Posterior vena cava (tissue), 2 donors: Measurements from ENCODE around the gene SDHAF4. TPM values are rescaled to one million over a fixed set of nuclear protein-coding genes. Genes with fewer than 3 reads are reported as not detected.
"Not testable (repeated sequence)": the region's sequence is repeated elsewhere in the genome, so short reads cannot be mapped to it uniquely, and the experiment has no call there.

Experiments
- DNase-seq: peaks from one replicate; pipeline ENCODE4 v3.0.0-alpha.2; 2020; ENCODE audit warnings: low spot score
- intact Hi-C, 2 donors: fragments of 100-400 bp; cut with DNase I; formaldehyde crosslinking; loops; one replicate each; pipeline versions ENCODE4 v1.14.1 to v1.14.2; 2022 to 2023
- total RNA-seq, 2 donors: library from RNA; stranded (reverse); fragmentation: NEBNext Ultra II Directional; extraction: Animal tissue kit (Norgen Biotek cat#: 25700); gene quantifications; one replicate each; pipeline ENCODE4 v1.2.1, GENCODE V29; 2021
- donor health status: DM: yes; HTN: yes; CAD: no.
- donor health status: DM: yes; HTN: yes; CAD: no.

The SDHAF4 gene
- total RNA-seq, 2 donors from 2014 or later, result 8.9 to 10.1 TPM

GRCh38 chr6:70575899-70576495, 9.3 kb downstream of the SDHAF4 start:
- no peak for DNase-seq
- intact Hi-C loops, result loop anchor here in 1 of 2 donors (2.0 kb wide), 1 partner anchor 73 kb away; no protein-coding TSS in a partner anchor

GRCh38 chr6:70586114-70586513, 19.4 kb downstream of the SDHAF4 start:
- no peak for DNase-seq
- intact Hi-C loops, result loop anchor here in 1 of 2 donors (10.0 kb wide), 1 partner anchor 579 kb away; no protein-coding TSS in a partner anchor

GRCh38 chr6:70590400-70590799, 23.7 kb downstream of the SDHAF4 start:
- intact Hi-C loops, result no loop called here
- DNase-seq, result no peak

- intact Hi-C loops, result no loop called here
- no peak for DNase-seq
These were observed 25.8 kb downstream of the SDHAF4 start for GRCh38 chr6:70592391-70593117.

GRCh38 chr6:70593118-70593486, 26.4 kb downstream of the SDHAF4 start:
- intact Hi-C loops, result no loop called here

GRCh38 chr6:70599187-70599586, 32.5 kb downstream of the SDHAF4 start:
- intact Hi-C loops, result no loop called here
- DNase-seq, result no peak

More at GRCh38 chr6:70593118-70593486, 26.4 kb downstream of the SDHAF4 start:
- DNase-seq, result no peak

GRCh38 chr6:70601014-70601413, 34.3 kb downstream of the SDHAF4 start:
- DNase-seq, result no peak
- intact Hi-C loops, result no loop called here

GRCh38 chr6:70604254-70604653, 37.5 kb downstream of the SDHAF4 start:
- intact Hi-C loops, result no loop called here

GRCh38 chr6:70607371-70607770, 40.6 kb downstream of the SDHAF4 start:
- DNase-seq, intact Hi-C loops: not testable (repeated sequence)

More at GRCh38 chr6:70604254-70604653, 37.5 kb downstream of the SDHAF4 start:
- DNase-seq, result no peak

- intact Hi-C loops, DNase-seq: not testable (repeated sequence)
These were observed 42.5 kb downstream of the SDHAF4 start for GRCh38 chr6:70609181-70609580.

GRCh38 chr6:70616728-70617260, 50.1 kb downstream of the SDHAF4 start:
- no peak for DNase-seq
- intact Hi-C loops, result no loop called here

- intact Hi-C loops, result no loop called here
- no peak for DNase-seq
These were observed 54.0 kb downstream of the SDHAF4 start for GRCh38 chr6:70620746-70621145.

GRCh38 chr6:70622461-70622860, 55.7 kb downstream of the SDHAF4 start:
- no peak for DNase-seq
- intact Hi-C loops, result no loop called here

- intact Hi-C loops, result loop anchor here in 1 of 2 donors (2.0 kb wide), 1 partner anchor 47 kb away; no protein-coding TSS in a partner anchor
- no peak for DNase-seq
These were observed 58.7 kb downstream of the SDHAF4 start for GRCh38 chr6:70625436-70625835.

GRCh38 chr6:70627500-70628254, 60.9 kb downstream of the SDHAF4 start:
- no peak for DNase-seq
- intact Hi-C loops, result no loop called here

- intact Hi-C loops, result no loop called here
These were observed 63.2 kb downstream of the SDHAF4 start for GRCh38 chr6:70629929-70630328.

GRCh38 chr6:70633870-70634269, 67.1 kb downstream of the SDHAF4 start:
- no peak for DNase-seq
- intact Hi-C loops, result no loop called here

More at GRCh38 chr6:70629929-70630328, 63.2 kb downstream of the SDHAF4 start:
- no peak for DNase-seq

GRCh38 chr6:70636596-70636995, 69.9 kb downstream of the SDHAF4 start:
- intact Hi-C loops, result no loop called here
- no peak for DNase-seq

- intact Hi-C loops, result no loop called here
- no peak for DNase-seq
These were observed 71.7 kb downstream of the SDHAF4 start for GRCh38 chr6:70638468-70638867.
